Neuronal stem cell (in vitro differentiated cells): Measurements from ENCODE around the gene FXN.
"Not testable (repeated sequence)": the region's sequence is repeated elsewhere in the genome, so short reads cannot be mapped to it uniquely, and the experiment has no call there.

ENCODE experiments used
- DNase-seq: peaks from one replicate; pipeline ENCODE4 v3.0.0-alpha.2; 2013; ENCODE audit warnings: low spot score
- H2AFZ ChIP-seq: one replicate; pipeline ENCODE4 v1.6.1; 2013; ENCODE audit warnings: mild to moderate bottlenecking, low read length, inconsistent platforms
- H2AK5ac ChIP-seq: 2 replicates; pipeline ENCODE4 v1.6.1; 2013; ENCODE audit warnings: low read depth, mild to moderate bottlenecking, inconsistent platforms, low read length, moderate library complexity, mixed read lengths
- H2BK120ac ChIP-seq: 2 replicates; pipeline ENCODE4 v1.6.1; 2013; ENCODE audit warnings: low read depth, mild to moderate bottlenecking, inconsistent platforms, low read length, moderate library complexity, mixed read lengths
- H2BK12ac ChIP-seq: one replicate; pipeline ENCODE4 v1.6.1; 2013; ENCODE audit warnings: low read length, inconsistent platforms
- H2BK15ac ChIP-seq: 2 replicates; pipeline ENCODE4 v1.6.1; 2013; ENCODE audit warnings: mild to moderate bottlenecking, low read length, inconsistent platforms, mixed read lengths
- H2BK5ac ChIP-seq: one replicate; pipeline ENCODE4 v1.6.1; 2013; ENCODE audit warnings: inconsistent platforms, mild to moderate bottlenecking, low read length, moderate library complexity
- H3K14ac ChIP-seq: one replicate; pipeline ENCODE4 v1.6.1; 2013; ENCODE audit warnings: low read length, inconsistent platforms
- H3K18ac ChIP-seq: 2 replicates; pipeline ENCODE4 v1.6.1; 2013; ENCODE audit warnings: low read length, inconsistent platforms
- H3K23ac ChIP-seq: 2 replicates; pipeline ENCODE4 v1.6.1; 2013; ENCODE audit warnings: low read depth, mild to moderate bottlenecking, mixed read lengths, low read length, inconsistent platforms; ENCODE audit not compliant: poor library complexity
- H3K27ac ChIP-seq: replicated peaks from 3 replicates; pipeline ENCODE4 v1.5.1; 2013; ENCODE audit warnings: low read length, inconsistent platforms
- H3K27me3 ChIP-seq, 3 experiments: 2 replicates each; pipeline ENCODE4 v1.6.1; 2013; ENCODE audit warnings: low read length in 3 of 3, mild to moderate bottlenecking in 2 of 3, inconsistent platforms in 1 of 3, low read depth in 1 of 3, mixed read lengths in 1 of 3, moderate library complexity in 1 of 3; ENCODE audit not compliant: control insufficient read depth in 3 of 3, insufficient read depth in 3 of 3
- H3K36me3 ChIP-seq, 2 donors: replicated peaks in 1 of 2; 2 replicates each; pipeline ENCODE4 v1.6.1; 2013; ENCODE audit warnings: low read length in 2 of 2; ENCODE audit not compliant: control insufficient read depth in 2 of 2, insufficient read depth in 2 of 2
- H3K4ac ChIP-seq: 2 replicates; pipeline ENCODE4 v1.6.1; 2013; ENCODE audit warnings: inconsistent platforms, mild to moderate bottlenecking, low read length, moderate library complexity
- H3K4me1 ChIP-seq, 2 donors: 1 replicate in 1 of 2; 2 replicates in 1 of 2; pipeline ENCODE4 v1.6.1; 2013; ENCODE audit warnings: low read length in 2 of 2, low read depth in 1 of 2; ENCODE audit not compliant: control insufficient read depth in 2 of 2, insufficient read depth in 1 of 2
- H3K4me2 ChIP-seq: one replicate; pipeline ENCODE4 v1.6.1; 2013; ENCODE audit warnings: mild to moderate bottlenecking, low read length, inconsistent platforms; ENCODE audit not compliant: insufficient read depth, poor library complexity, severe bottlenecking
- H3K4me3 ChIP-seq, 2 donors: 2 replicates each; pipeline ENCODE4 v1.5.1; 2013; ENCODE audit warnings: low read length in 2 of 2, mild to moderate bottlenecking in 2 of 2, inconsistent platforms in 1 of 2, moderate library complexity in 1 of 2
- H3K79me1 ChIP-seq: one replicate; pipeline ENCODE4 v1.6.1; 2013; ENCODE audit warnings: low read depth, mild to moderate bottlenecking, inconsistent platforms, low read length, moderate library complexity
- H3K9ac ChIP-seq: one replicate; pipeline ENCODE4 v1.6.1; 2013; ENCODE audit warnings: mild to moderate bottlenecking, low read depth, low read length, inconsistent platforms; ENCODE audit not compliant: poor library complexity
- H3K9me3 ChIP-seq, 2 donors: replicated peaks in 1 of 2; 2 replicates each; pipeline versions ENCODE3 to v1.6.1; 2013; ENCODE audit warnings: low read length in 2 of 2, mild to moderate bottlenecking in 2 of 2, inconsistent platforms in 1 of 2, low read depth in 1 of 2, mixed read lengths in 1 of 2, moderate library complexity in 1 of 2; ENCODE audit not compliant: control insufficient read depth in 2 of 2, insufficient read depth in 1 of 2
- H4K8ac ChIP-seq: one replicate; pipeline ENCODE4 v1.6.1; 2013; ENCODE audit warnings: low read depth, mild to moderate bottlenecking, inconsistent platforms, low read length, moderate library complexity
- H4K91ac ChIP-seq: one replicate; pipeline ENCODE4 v1.6.1; 2013; ENCODE audit warnings: low read length, low read depth, mild to moderate bottlenecking, inconsistent platforms; ENCODE audit not compliant: poor library complexity
- WGBS, 2 donors: extraction: QIAGEN DNeasy Blood & Tissue Kit; methylation state at CpG; one replicate each; pipeline ENCODE4 v1.1.7; 2013; ENCODE audit warnings: missing lambda C conversion rate in 2 of 2, mixed read lengths in 1 of 2; ENCODE audit not compliant: insufficient read length in 2 of 2, insufficient replicate concordance in 1 of 2; ENCODE audit errors: extremely low coverage in 2 of 2; 5-methylcytosine and 5-hydroxymethylcytosine counted together

The FXN gene

GRCh38 chr9:69109152-69109551 is 73.6 kb downstream of the FXN start:
- no peaks in the 10 kb centered on the region for H3K27me3 ChIP-seq
- H3K9ac ChIP-seq, result no peak overlapping the region
- H3K27ac ChIP-seq, result no peak overlapping the region
- no peak overlapping the region for H2AK5ac ChIP-seq
- WGBS, 2 donors, result no CpG with 5 or more reads among the region's 4 CpGs
- H4K91ac ChIP-seq, result no peak overlapping the region
- no peak overlapping the region for H3K23ac ChIP-seq
- H3K4ac ChIP-seq, result no peak overlapping the region
- H2BK5ac ChIP-seq, result no peak overlapping the region
- no peak for DNase-seq
- H3K9me3 ChIP-seq, result no peaks in the 10 kb centered on the region
- H2BK120ac ChIP-seq, result no peak overlapping the region
- no peak overlapping the region for H3K18ac ChIP-seq
- no peak overlapping the region for H2BK12ac ChIP-seq
- H3K79me1 ChIP-seq, result no peaks in the 10 kb centered on the region
- no peak overlapping the region for H3K4me3 ChIP-seq
- no peak overlapping the region for H4K8ac ChIP-seq
- H2AFZ ChIP-seq, result no peak overlapping the region
- H2BK15ac ChIP-seq, result no peak overlapping the region
- no peak overlapping the region for H3K14ac ChIP-seq
- H3K4me2 ChIP-seq, result no peak overlapping the region
- H3K36me3 ChIP-seq, result no peaks in the 10 kb centered on the region
- H3K4me1 ChIP-seq, result peaks cover 0 to 3% of the 10 kb centered on the region in 2 donors

- not testable (repeated sequence) for H3K9me3 ChIP-seq, H2BK15ac ChIP-seq, H2BK12ac ChIP-seq, H3K18ac ChIP-seq, H2BK120ac ChIP-seq, H3K27ac ChIP-seq, H3K9ac ChIP-seq, H2AK5ac ChIP-seq, H3K4ac ChIP-seq, H3K14ac ChIP-seq, H2BK5ac ChIP-seq, DNase-seq, H3K36me3 ChIP-seq, H4K8ac ChIP-seq, H3K4me1 ChIP-seq, H2AFZ ChIP-seq, H3K4me3 ChIP-seq, H3K27me3 ChIP-seq, H4K91ac ChIP-seq, H3K79me1 ChIP-seq, H3K4me2 ChIP-seq, H3K23ac ChIP-seq
- no CpG with 5 or more reads among the region's 17 CpGs for WGBS, 2 donors
Observed at GRCh38 chr9:69112646-69113045, 77.1 kb downstream of the FXN start.

GRCh38 chr9:69115621-69116020 is 80.1 kb downstream of the FXN start:
- Histone ChIP-seq H4K91ac (no peak overlapping the region), H3K9me3 (no peaks in the 10 kb centered on the region)
- whole genome bisulfite sequencing, 2 donors, result no CpG with 5 or more reads among the region's 1 CpG

DNA sequence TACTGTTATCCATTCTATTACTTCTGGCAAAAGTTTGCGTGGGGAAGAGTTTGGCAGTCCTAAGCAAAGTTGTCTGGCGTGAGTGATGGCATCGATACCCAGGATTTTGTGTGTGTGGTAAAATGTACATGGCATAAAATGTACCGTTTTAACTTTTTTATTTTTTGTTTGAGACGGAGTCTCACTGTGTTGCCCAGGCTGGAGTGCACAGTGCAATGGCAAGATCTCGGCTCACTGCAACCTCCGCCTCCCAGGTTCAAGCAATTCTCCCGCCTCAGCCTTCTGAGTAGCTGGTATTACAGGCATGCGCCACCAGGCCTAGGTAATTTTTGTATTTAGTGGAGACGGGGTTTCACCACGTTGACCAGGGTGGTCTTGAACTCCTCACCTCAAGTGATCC is 83.1 kb downstream of the FXN start:
- Histone ChIP-seq H2BK120ac (no peak overlapping the region), H3K4me3 (no peak overlapping the region), H3K4ac (no peak overlapping the region), H4K8ac (no peak overlapping the region), H3K36me3 (no peaks in the 10 kb centered on the region), H3K18ac (no peak overlapping the region), H3K4me2 (no peak overlapping the region), H3K27me3 (no peaks in the 10 kb centered on the region), H3K4me1 (peaks cover 8 to 9% of the 10 kb centered on the region in 2 donors), H3K14ac (no peak overlapping the region), H2AFZ (no peak overlapping the region), H3K9ac (no peak overlapping the region), H2BK15ac (no peak overlapping the region), H2AK5ac (no peak overlapping the region), H2BK12ac (peak overlapping the region; percentile 58), H4K91ac (no peak overlapping the region), H3K79me1 (peaks cover 2% of the 10 kb centered on the region), H3K27ac (no peak overlapping the region), H3K9me3 (no peaks in the 10 kb centered on the region), H2BK5ac (no peak overlapping the region), H3K23ac (no peak overlapping the region)
- no peak for DNase-seq
- WGBS, 2 donors, result no CpG with 5 or more reads among the region's 11 CpGs

More at GRCh38 chr9:69115621-69116020, 80.1 kb downstream of the FXN start:
- H3K27me3 ChIP-seq, result no peaks in the 10 kb centered on the region
- no peak overlapping the region for H3K18ac ChIP-seq
- H4K8ac ChIP-seq, result no peak overlapping the region
- DNase-seq, result no peak
- no peak overlapping the region for H3K27ac ChIP-seq
- H2BK15ac ChIP-seq, result no peak overlapping the region
- H2AK5ac ChIP-seq, result no peak overlapping the region
- no peak overlapping the region for H2BK5ac ChIP-seq
- H3K4me1 ChIP-seq, result peaks cover 4 to 6% of the 10 kb centered on the region in 2 donors
- H2AFZ ChIP-seq, result no peak overlapping the region
- H3K4me3 ChIP-seq, result no peak overlapping the region
- H3K9ac ChIP-seq, result no peak overlapping the region
- no peaks in the 10 kb centered on the region for H3K79me1 ChIP-seq
- H2BK12ac ChIP-seq, result no peak overlapping the region
- H3K14ac ChIP-seq, result no peak overlapping the region
- H3K23ac ChIP-seq, result no peak overlapping the region
- H2BK120ac ChIP-seq, result no peak overlapping the region
- no peak overlapping the region for H3K4ac ChIP-seq
- H3K36me3 ChIP-seq, result no peaks in the 10 kb centered on the region
- H3K4me2 ChIP-seq, result no peak overlapping the region
